Activated CD8-positive, alpha-beta memory T cell treated with anti-CD3 and anti-CD28 coated beads for 48 hours (primary cell): ENCODE results near the gene RRAS2.

ENCODE experiments used
- DNase-seq, 3 experiments: peaks; one replicate each; pipeline ENCODE4 v3.0.0-alpha.2; 2020; ENCODE audit warnings: low read depth in 2 of 3, low spot score in 2 of 3

Gene RRAS2

GRCh38 chr11:14229472-14229871 lies 129.5 kb downstream of the RRAS2 start:
- no peak for DNase-seq

DNA sequence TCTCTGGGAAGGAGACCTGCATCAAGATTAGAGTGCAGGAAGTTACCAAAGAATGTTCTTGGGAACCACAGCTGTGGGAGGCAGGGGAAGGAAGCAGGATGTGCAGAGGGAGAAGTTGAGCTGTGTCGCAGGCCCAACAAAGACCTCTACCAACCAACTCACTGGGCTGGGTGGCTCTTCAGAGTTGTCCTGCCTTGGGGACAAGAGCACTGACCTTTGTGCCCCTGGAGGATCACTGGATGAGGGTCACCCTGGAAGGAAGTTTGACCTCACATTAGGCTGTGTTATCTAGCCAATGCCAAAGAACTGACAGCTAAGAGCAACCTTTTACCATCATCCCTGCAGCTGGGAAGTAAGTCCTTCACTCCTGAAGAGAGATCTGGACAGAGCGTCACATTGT lies 130.6 kb downstream of the RRAS2 start:
- DNase-seq = no peak
